H7 (cell line): ENCODE results near the gene LRRC74B. TPM values are rescaled to one million over a fixed set of nuclear protein-coding genes. Genes with fewer than 3 reads are reported as not detected.

Experiments used
- DNase-seq: peaks from one replicate; pipeline ENCODE4 v3.0.0; 2012
- H3K27me3 ChIP-seq: 2 replicates; pipeline ENCODE4 v1.6.0; 2011; ENCODE audit warnings: mild to moderate bottlenecking, low read length; ENCODE audit not compliant: control insufficient read depth, insufficient read depth
- H3K36me3 ChIP-seq: replicated peaks from 2 replicates; pipeline ENCODE4 v1.5.1; 2011; ENCODE audit warnings: low read length; ENCODE audit not compliant: control insufficient read depth, insufficient read depth
- H3K4me3 ChIP-seq: 2 replicates; pipeline ENCODE4 v1.5.1; 2011; ENCODE audit warnings: low read depth, mild to moderate bottlenecking, control low read depth, low read length, moderate library complexity; ENCODE audit not compliant: insufficient read depth
- total RNA-seq: library from RNA; depleted of rRNA; stranded (reverse); fragments of >200 nt; shearing (Covaris generic); gene quantifications from 2 replicates; pipeline ENCODE4 v1.2.3, GENCODE V29; 2014

LRRC74B gene
- total RNA-seq, 1 experiment from 2014 or later: not detected

GRCh38 chr22:21009638-21010425 is 35.9 kb upstream of the LRRC74B start:
- Histone ChIP-seq H3K36me3 (no peaks in the 10 kb centered on the region), H3K4me3 (no peak overlapping the region), H3K27me3 (no peaks in the 10 kb centered on the region; the same call in 1 of the 2 replicates)
- DNase-seq: peak; percentile 85

GRCh38 chr22:21010426-21011113 is 35.2 kb upstream of the LRRC74B start:
- H3K4me3 ChIP-seq: no peak overlapping the region

GRCh38 chr22:21012446-21013407 is 33.0 kb upstream of the LRRC74B start:
- DNase-seq: no peak
- no peaks in the 10 kb centered on the region for H3K36me3 ChIP-seq
- H3K4me3 ChIP-seq: no peak overlapping the region
- no peaks in the 10 kb centered on the region; the same call in 1 of the 2 replicates for H3K27me3 ChIP-seq

More at GRCh38 chr22:21010426-21011113, 35.2 kb upstream of the LRRC74B start:
- H3K36me3 ChIP-seq: no peaks in the 10 kb centered on the region
- H3K27me3 ChIP-seq: no peaks in the 10 kb centered on the region; the same call in 1 of the 2 replicates
- peak; percentile 73 for DNase-seq

GRCh38 chr22:21013657-21014201 is 32.0 kb upstream of the LRRC74B start:
- Histone ChIP-seq H3K4me3 (peak overlapping the region; percentile 71), H3K36me3 (no peaks in the 10 kb centered on the region), H3K27me3 (no peaks in the 10 kb centered on the region; the same call in 1 of the 2 replicates)
- no peak for DNase-seq

GRCh38 chr22:21014202-21014725 is 31.5 kb upstream of the LRRC74B start:
- H3K4me3 ChIP-seq: peak overlapping the region; percentile 71
- H3K27me3 ChIP-seq: no peaks in the 10 kb centered on the region; the same call in 1 of the 2 replicates
- peak; percentile 99 for DNase-seq
- no peaks in the 10 kb centered on the region for H3K36me3 ChIP-seq

- Histone ChIP-seq H3K27me3 (no peaks in the 10 kb centered on the region; the same call in 1 of the 2 replicates), H3K36me3 (no peaks in the 10 kb centered on the region), H3K4me3 (peak within 1 kb of the TSS; percentile 71)
- DNase-seq: no peak
Measured at GRCh38 chr22:21014726-21015465, 30.9 kb upstream of the LRRC74B start, which contains the start of gene P2RX6. TSS of gene P2RX6 (plus strand) at chr22:21015165. CDS start at chr22:21015175, 10 bp downstream.

- Histone ChIP-seq H3K36me3 (no peaks in the 10 kb centered on the region), H3K4me3 (no peak overlapping the region), H3K27me3 (no peaks in the 10 kb centered on the region; the same call in 1 of the 2 replicates)
- no peak for DNase-seq
Measured at GRCh38 chr22:21015466-21016006, 30.2 kb upstream of the LRRC74B start.

GRCh38 chr22:21016644-21017420 is 28.9 kb upstream of the LRRC74B start:
- DNase-seq: no peak
- no peak overlapping the region for H3K4me3 ChIP-seq
- no peaks in the 10 kb centered on the region for H3K36me3 ChIP-seq
- no peaks in the 10 kb centered on the region; the same call in 1 of the 2 replicates for H3K27me3 ChIP-seq

GRCh38 chr22:21018314-21018713 is 27.4 kb upstream of the LRRC74B start:
- Histone ChIP-seq H3K4me3 (no peak overlapping the region), H3K36me3 (no peaks in the 10 kb centered on the region), H3K27me3 (no peaks in the 10 kb centered on the region)
- DNase-seq: no peak

GRCh38 chr22:21020802-21021429 is 24.8 kb upstream of the LRRC74B start:
- DNase-seq: peak; percentile 95
- no peak overlapping the region for H3K4me3 ChIP-seq

GRCh38 chr22:21022507-21022906 is 23.2 kb upstream of the LRRC74B start:
- Histone ChIP-seq H3K27me3 (no peaks in the 10 kb centered on the region), H3K4me3 (no peak overlapping the region), H3K36me3 (no peaks in the 10 kb centered on the region)
- DNase-seq: no peak

More at GRCh38 chr22:21020802-21021429, 24.8 kb upstream of the LRRC74B start:
- Histone ChIP-seq H3K36me3 (no peaks in the 10 kb centered on the region), H3K27me3 (no peaks in the 10 kb centered on the region)
